Natural killer cell (primary cell): ENCODE results near the gene DIP2C. TPM values are rescaled to one million over a fixed set of nuclear protein-coding genes. Genes with fewer than 3 reads are reported as not detected.
"Not testable (repeated sequence)": the region's sequence is repeated elsewhere in the genome, so short reads cannot be mapped to it uniquely, and the experiment has no call there.

ENCODE experiments used
- ATAC-seq, 3 donors: fragments of 150-1000 bp in 2 of 3; fragments of 200-7000 bp in 1 of 3; cut with Tn5 transposase; 1 replicate in 1 of 3; 2 replicates in 2 of 3; pipeline ENCODE4 v1.10.0; 2021; ENCODE audit warnings: mild to moderate bottlenecking in 2 of 3, moderate library complexity in 2 of 3
- DNase-seq, 2 donors: peaks; one replicate each; pipeline versions ENCODE4 v3.0.0 to v3.0.0-alpha.2; 2013 to 2021; ENCODE audit warnings: mixed read lengths in 1 of 2
- H3K27ac ChIP-seq: one replicate; pipeline ENCODE4 v1.5.1; 2013; ENCODE audit warnings: mild to moderate bottlenecking, low read length
- H3K27me3 ChIP-seq: one replicate; pipeline ENCODE4 v1.6.1; 2013; ENCODE audit warnings: low read length; ENCODE audit not compliant: control insufficient read depth, insufficient read depth
- H3K36me3 ChIP-seq: one replicate; pipeline ENCODE4 v1.6.1; 2013; ENCODE audit warnings: low read length; ENCODE audit not compliant: control insufficient read depth, insufficient read depth
- H3K4me1 ChIP-seq: one replicate; pipeline ENCODE4 v1.6.1; 2013; ENCODE audit warnings: low read length; ENCODE audit not compliant: control insufficient read depth, insufficient read depth
- H3K4me3 ChIP-seq: one replicate; pipeline ENCODE4 v1.5.1; 2013; ENCODE audit warnings: low read length
- H3K9me3 ChIP-seq: one replicate; pipeline ENCODE4 v1.6.1; 2013; ENCODE audit warnings: low read length; ENCODE audit not compliant: control insufficient read depth, insufficient read depth
- H3K27ac Mint-ChIP-seq, 2 donors: one replicate each; pipeline ENCODE4 v1.8.0; 2022; ENCODE audit warnings: mild to moderate bottlenecking in 2 of 2, mixed read lengths in 2 of 2, moderate library complexity in 1 of 2
- H3K27me3 Mint-ChIP-seq, 2 donors: one replicate each; pipeline ENCODE4 v1.8.0; 2022; ENCODE audit warnings: low read depth in 2 of 2, mixed read lengths in 2 of 2
- H3K36me3 Mint-ChIP-seq: one replicate; pipeline ENCODE4 v1.8.0; 2022; ENCODE audit warnings: mixed read lengths
- H3K4me1 Mint-ChIP-seq, 2 donors: one replicate each; pipeline ENCODE4 v1.8.0; 2022; ENCODE audit warnings: mixed read lengths in 2 of 2
- H3K4me3 Mint-ChIP-seq: one replicate; pipeline ENCODE4 v1.8.0; 2022; ENCODE audit warnings: mild to moderate bottlenecking, moderate library complexity, mixed read lengths
- H3K9me3 Mint-ChIP-seq, 2 donors: one replicate each; pipeline ENCODE4 v1.8.0; 2022; ENCODE audit warnings: mixed read lengths in 2 of 2
- CTCF ChIP-seq: fragments of 200-600 bp; IDR thresholded peaks from one replicate; pipeline ENCODE4 v1.8.0; 2022; ENCODE audit warnings: antibody characterized with exemption
- WGBS: methylation state at CpG from one replicate; pipeline ENCODE4 v1.1.7; 2013; ENCODE audit warnings: missing lambda C conversion rate; ENCODE audit not compliant: insufficient coverage; 5-methylcytosine and 5-hydroxymethylcytosine counted together
- intact Hi-C: fragments of 100-400 bp; cut with micrococcal nuclease; formaldehyde crosslinking; loops from one replicate; pipeline ENCODE4 v1.14.2; 2022
- total RNA-seq, 4 donors: library from RNA; stranded (reverse); fragments of 120-200 nt in 1 of 4; gene quantifications; one replicate each; pipeline versions ENCODE4 v1.2.3 to v1.2.4, GENCODE V29; 2013 to 2022

The DIP2C gene
- total RNA-seq, 3 donors from 2014 or later (not counting 1 experiment from before 2014, with no cell fraction given), result 1.5 to 5.8 (median 3.8) TPM

- intact Hi-C loops, result no loop called here
- 89% methylated on average over 6 of the region's 6 CpGs for WGBS
- no peak overlapping the region for H3K27ac ChIP-seq
Observed at GRCh38 chr10:654647-654996, 34.8 kb downstream of the DIP2C start.

GRCh38 chr10:653991-654646 lies 35.3 kb downstream of the DIP2C start:
- Histone ChIP-seq H3K27me3 (no peaks in the 10 kb centered on the region), H3K4me3 (no peak overlapping the region), H3K36me3 (no peaks in the 10 kb centered on the region), H3K27ac (no peak overlapping the region), H3K4me1 (no peaks in the 10 kb centered on the region), H3K9me3 (no peaks in the 10 kb centered on the region)
- Mint-ChIP-seq H3K27me3 (peaks cover 0 to 7% of the 10 kb centered on the region in 2 donors), H3K4me3 (no peak overlapping the region), H3K9me3 (no peaks in the 10 kb centered on the region), H3K27ac (no peak overlapping the region), H3K4me1 (peaks cover 4 to 5% of the 10 kb centered on the region in 2 donors), H3K36me3 (no peaks in the 10 kb centered on the region)
- DNase-seq (no peak), ATAC-seq (no peak)
- 61% methylated on average over 13 of the region's 13 CpGs for WGBS
- intact Hi-C loops, result no loop called here
- TF ChIP-seq CTCF, result no peak

More at GRCh38 chr10:654647-654996, 34.8 kb downstream of the DIP2C start:
- ATAC-seq (no peak), DNase-seq (no peak)
- H3K27ac Mint-ChIP-seq, result no peak overlapping the region
- Histone ChIP-seq H3K27me3 (no peaks in the 10 kb centered on the region), H3K4me1 (no peaks in the 10 kb centered on the region), H3K4me3 (no peak overlapping the region), H3K9me3 (no peaks in the 10 kb centered on the region), H3K36me3 (no peaks in the 10 kb centered on the region)
- no peaks in the 10 kb centered on the region for H3K9me3 Mint-ChIP-seq
- H3K4me3 Mint-ChIP-seq, result no peak overlapping the region
- peaks cover 9 to 10% of the 10 kb centered on the region in 2 donors for H3K4me1 Mint-ChIP-seq
- no peaks in the 10 kb centered on the region for H3K36me3 Mint-ChIP-seq
- TF ChIP-seq CTCF, result no peak
- H3K27me3 Mint-ChIP-seq, result peaks cover 0 to 7% of the 10 kb centered on the region in 2 donors

GRCh38 chr10:652832-653459 lies 36.5 kb downstream of the DIP2C start:
- H3K27ac Mint-ChIP-seq, H3K36me3 Mint-ChIP-seq: not testable (repeated sequence)

GRCh38 chr10:652233-652632 lies 37.2 kb downstream of the DIP2C start:
- Mint-ChIP-seq H3K27me3 (peaks cover 0 to 7% of the 10 kb centered on the region in 2 donors), H3K27ac (no peak overlapping the region), H3K36me3 (no peaks in the 10 kb centered on the region), H3K4me1 (no peaks in the 10 kb centered on the region), H3K4me3 (no peak overlapping the region), H3K9me3 (no peaks in the 10 kb centered on the region)
- WGBS, result 94% methylated on average over 15 of the region's 15 CpGs
- H3K4me1 ChIP-seq, result no peaks in the 10 kb centered on the region
- no peak overlapping the region for H3K27ac ChIP-seq
- no peak for ATAC-seq
- no peak for TF ChIP-seq CTCF
- no peak overlapping the region for H3K4me3 ChIP-seq
- no peaks in the 10 kb centered on the region for H3K36me3 ChIP-seq
- no peaks in the 10 kb centered on the region for H3K9me3 ChIP-seq
- no peak for DNase-seq
- H3K27me3 ChIP-seq, result no peaks in the 10 kb centered on the region
- intact Hi-C loops, result no loop called here

More at GRCh38 chr10:652832-653459, 36.5 kb downstream of the DIP2C start:
- ATAC-seq, H3K27me3 ChIP-seq, H3K36me3 ChIP-seq, H3K4me1 Mint-ChIP-seq, DNase-seq, H3K27me3 Mint-ChIP-seq, H3K9me3 ChIP-seq, intact Hi-C loops, H3K9me3 Mint-ChIP-seq, H3K4me1 ChIP-seq, H3K4me3 Mint-ChIP-seq, H3K4me3 ChIP-seq, H3K27ac ChIP-seq: not testable (repeated sequence)
- WGBS, result 87% methylated on average over 13 of the region's 13 CpGs
